Fibroblast of lung (primary cell): ENCODE results near the gene BMP8A.

Source experiments
- CTCF ChIP-seq, 2 donors: IDR thresholded peaks in 1 of 2; conservative IDR thresholded peaks in 1 of 2; 1 replicate in 1 of 2; 2 replicates in 1 of 2; pipeline ENCODE4 v1.5.1; 2011 to 2012; ENCODE audit warnings: low read length in 2 of 2, control low read depth in 1 of 2, inconsistent platforms in 1 of 2, low read depth in 1 of 2, mild to moderate bottlenecking in 1 of 2
- EZH2 ChIP-seq: IDR thresholded peaks from 2 replicates; pipeline ENCODE4 v1.5.1; 2012; ENCODE audit warnings: low read length, control low read depth, mild to moderate bottlenecking; ENCODE audit errors: missing control alignments

DNA sequence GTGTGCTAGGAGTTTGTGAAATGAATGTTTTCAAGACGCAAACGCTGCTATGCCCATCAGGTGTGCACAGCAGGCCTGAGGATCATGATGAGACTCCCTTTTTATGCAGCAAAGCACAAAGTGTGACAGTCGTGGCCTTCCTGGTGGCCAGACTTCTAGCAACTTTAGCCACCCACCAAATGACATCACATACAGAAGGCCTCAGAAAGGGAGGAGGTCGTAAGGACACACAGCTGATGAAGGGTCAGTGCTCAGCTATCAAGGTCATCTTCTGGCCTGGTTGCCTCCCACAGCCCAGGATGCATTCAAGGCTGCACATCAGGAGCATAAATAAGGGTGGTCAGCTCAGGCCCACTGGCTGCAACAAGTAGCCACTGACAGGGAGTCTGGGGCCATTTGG is 36.6 kb downstream of the BMP8A start:
- TF ChIP-seq CTCF (conservative IDR thresholded peaks at IDR 0.05 in 1 of 2, IDR thresholded peaks at IDR 0.05 in 1 of 2; ENCODE audit: low read depth in 1 of 2, low read length in 2 of 2) = no peak
- TF ChIP-seq EZH2 = no peak
